Endothelial cell of umbilical vein (primary cell): ENCODE results near the gene TMEM129. TPM values are rescaled to one million over a fixed set of nuclear protein-coding genes. Genes with fewer than 3 reads are reported as not detected.

Source experiments
- BruUV-seq: library from RNA; stranded (reverse); fragments of 400-500 nt; replicated peaks from 2 replicates; lab custom pipeline; 2021; lab: Mats Ljungman, UMichigan
- CTCF ChIA-PET: fragments of 300-600, 350-600 bp; sonication (Branson Sonifier 250); formaldehyde crosslinking; loops from one replicate; lab custom pipeline; 2021; ENCODE audit warnings: antibody characterized with exemption, inconsistent platforms; lab: Charles Lee
- POLR2A ChIA-PET: fragments of 300-600, 350-600 bp; sonication (Branson Sonifier 250); formaldehyde crosslinking; loops from one replicate; lab custom pipeline; 2021; ENCODE audit warnings: antibody characterized with exemption, inconsistent platforms; lab: Charles Lee
- DNase-seq: peaks from one replicate; pipeline ENCODE4 v3.0.0-alpha.2; 2011; ENCODE audit warnings: low read depth, low spot score
- FAIRE-seq: peaks from 2 replicates; lab custom pipeline; 2011; peaks lifted over from hg19 to GRCh38; lab: Jason Lieb, UNC
- H2AFZ ChIP-seq: 2 replicates; pipeline ENCODE4 v1.6.0; 2012; ENCODE audit warnings: low read depth, low read length, control low read depth, inconsistent platforms
- H3K27ac ChIP-seq: 2 replicates; pipeline ENCODE4 v1.5.1; 2011; ENCODE audit warnings: low read depth, mild to moderate bottlenecking, control low read depth, low read length, moderate library complexity; ENCODE audit not compliant: insufficient read depth
- H3K27me3 ChIP-seq, 2 experiments: 2 replicates each; pipeline versions ENCODE4 v1.6.0 to v1.6.1; 2011; ENCODE audit warnings: low read length in 2 of 2, mixed read lengths in 1 of 2; ENCODE audit not compliant: control insufficient read depth in 2 of 2, insufficient read depth in 2 of 2
- H3K36me3 ChIP-seq, 2 experiments: 2 replicates in 1 of 2; 3 replicates in 1 of 2; pipeline ENCODE4 v1.5.1; 2011; ENCODE audit warnings: low read length in 2 of 2, mild to moderate bottlenecking in 1 of 2, moderate library complexity in 1 of 2; ENCODE audit not compliant: control insufficient read depth in 2 of 2, insufficient read depth in 2 of 2; ENCODE audit errors: extremely low read depth in 1 of 2
- H3K4me1 ChIP-seq: 3 replicates; pipeline ENCODE4 v1.5.1; 2011; ENCODE audit warnings: mild to moderate bottlenecking, low read length; ENCODE audit not compliant: control insufficient read depth, insufficient read depth; ENCODE audit errors: extremely low read depth
- H3K4me2 ChIP-seq: 2 replicates; pipeline ENCODE4 v1.6.1; 2011; ENCODE audit warnings: low read length, control low read depth, mixed read lengths; ENCODE audit not compliant: insufficient read depth
- H3K4me3 ChIP-seq, 3 experiments: fragments of 200-600 bp in 1 of 3; sonication (generic), shearing (Covaris generic) in 1 of 3; replicated peaks in 1 of 3; 2 replicates each; pipeline ENCODE4 v1.5.1; 2011 to 2016; ENCODE audit warnings: control low read depth in 3 of 3, low read length in 3 of 3, mild to moderate bottlenecking in 2 of 3, inconsistent platforms in 1 of 3, low read depth in 1 of 3, moderate library complexity in 1 of 3; ENCODE audit not compliant: insufficient read depth in 1 of 3
- H3K79me2 ChIP-seq: 2 replicates; pipeline ENCODE4 v1.6.0; 2012; ENCODE audit warnings: low read length, inconsistent platforms; ENCODE audit not compliant: control insufficient read depth, insufficient read depth
- H3K9ac ChIP-seq: replicated peaks from 2 replicates; pipeline ENCODE3; 2011; ENCODE audit warnings: low read length, control low read depth; ENCODE audit not compliant: insufficient read depth; ENCODE audit errors: extremely low read depth
- H3K9me1 ChIP-seq: replicated peaks from 3 replicates; pipeline ENCODE4 v1.6.0; 2011; ENCODE audit warnings: mild to moderate bottlenecking, low read length; ENCODE audit not compliant: control insufficient read depth, insufficient read depth; ENCODE audit errors: extremely low read depth
- H3K9me3 ChIP-seq: replicated peaks from 2 replicates; pipeline ENCODE4 v1.5.1; 2012; ENCODE audit warnings: low read length, inconsistent platforms; ENCODE audit not compliant: control insufficient read depth, insufficient read depth
- H4K20me1 ChIP-seq: replicated peaks from 2 replicates; pipeline ENCODE3; 2011; ENCODE audit warnings: mild to moderate bottlenecking, low read length; ENCODE audit not compliant: control insufficient read depth, insufficient read depth; ENCODE audit errors: extremely low read depth
- EZH2 ChIP-seq: IDR thresholded peaks from 2 replicates; pipeline ENCODE4 v1.6.1; 2012; ENCODE audit warnings: borderline replicate concordance, low read depth, mild to moderate bottlenecking, moderate library complexity, low read length, inconsistent platforms; ENCODE audit not compliant: severe bottlenecking
- FOS ChIP-seq: IDR thresholded peaks from 2 replicates; pipeline ENCODE4 v1.6.1; 2011; ENCODE audit warnings: mild to moderate bottlenecking, low read length, moderate library complexity, borderline replicate concordance; ENCODE audit not compliant: insufficient read depth
- GATA2 ChIP-seq: IDR thresholded peaks from 2 replicates; pipeline ENCODE4 v1.7.0; 2011; ENCODE audit warnings: low read depth, mild to moderate bottlenecking, moderate library complexity, mixed read lengths, low read length; ENCODE audit not compliant: insufficient read length, insufficient read depth
- JUN ChIP-seq: IDR thresholded peaks from 2 replicates; pipeline ENCODE4 v1.6.1; 2011; ENCODE audit warnings: borderline replicate concordance, low read depth; ENCODE audit not compliant: insufficient read length, insufficient read depth
- MYC ChIP-seq: IDR thresholded peaks from one replicate; pipeline ENCODE4 v1.6.1; 2011; ENCODE audit warnings: mild to moderate bottlenecking, low read depth, low read length
- POLR2A ChIP-seq: IDR thresholded peaks from 2 replicates; pipeline ENCODE4 v1.6.1; 2012; ENCODE audit warnings: low read depth, mild to moderate bottlenecking, control low read depth, low read length
- POLR2AphosphoS5 ChIP-seq: IDR thresholded peaks from 2 replicates; pipeline ENCODE4 v1.6.1; 2012; ENCODE audit warnings: low read depth, mild to moderate bottlenecking, control low read depth, low read length, moderate library complexity; ENCODE audit not compliant: insufficient read depth
- dilution Hi-C: fragments of 300-500 bp; cut with MboI; formaldehyde crosslinking; loops from one replicate; pipeline ENCODE4 v1.15.0; 2019; ENCODE audit warnings: low sequenced_read_pairs; ENCODE audit not compliant: extremely low pct_ligation_motif_present
- intact Hi-C: fragments of 100-400 bp; cut with micrococcal nuclease; formaldehyde crosslinking; loops from one replicate; pipeline ENCODE4 v1.10.0; 2022
- polyA plus RNA-seq, 4 experiments: library from polyadenylated mRNA; depleted of rRNA in 3 of 4; stranded (reverse) in 3 of 4; unstranded in 1 of 4; fragments of >200 nt; gene quantifications; 2 replicates each; pipeline versions ENCODE4 v1.2.1 to v1.2.3, GENCODE V29; 2011 to 2012; ENCODE audit warnings: missing spikeins in 1 of 4
- total RNA-seq: library from RNA; stranded (reverse); gene quantifications from 2 replicates; pipeline ENCODE4 v1.2.3, GENCODE V29; 2021
- TF ChIP-seq, protein P1 (sequence below): IDR thresholded peaks from 2 replicates; pipeline ENCODE4 v1.6.1; 2011; ENCODE audit not compliant: insufficient read depth, insufficient read length
- TF ChIP-seq, protein P2 (sequence below), 2 donors: IDR thresholded peaks; 1 replicate in 1 of 2; 2 replicates in 1 of 2; pipeline ENCODE4 v1.5.1; 2011; ENCODE audit warnings: low read length in 2 of 2, mild to moderate bottlenecking in 2 of 2, moderate library complexity in 2 of 2, control low read depth in 1 of 2, inconsistent platforms in 1 of 2, low read depth in 1 of 2; ENCODE audit not compliant: insufficient read depth in 1 of 2; ENCODE audit errors: extremely low read depth in 1 of 2

Gene TMEM129
- total and polyA plus RNA-seq, 2 donors (not counting 3 experiments of a cell fraction or from before 2014, with no cell fraction given) = 23.2 to 33.2 TPM

DNA sequence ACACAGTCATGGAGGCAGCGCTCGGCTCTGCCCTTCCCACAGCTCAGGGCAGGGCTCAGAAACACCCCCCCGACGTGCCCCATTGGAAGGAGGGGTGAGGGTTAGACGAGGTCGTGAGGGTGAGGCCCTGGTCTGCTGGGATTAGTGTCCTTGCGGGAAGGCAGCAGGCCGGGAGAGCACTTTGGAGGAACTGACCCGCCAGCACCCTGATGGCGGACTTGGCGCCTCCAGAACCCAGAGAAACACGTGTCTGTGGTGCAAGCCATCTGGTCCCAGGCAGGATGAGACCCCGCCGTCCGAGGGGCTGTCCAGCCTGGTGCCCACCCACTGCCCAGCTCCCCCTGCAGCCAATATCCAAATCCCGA is 26.5 kb upstream of the TMEM129 start:
- Histone ChIP-seq H3K36me3 (peaks cover 0 to 6% of the 10 kb centered on the region in 2 experiments), H3K9ac (no peak overlapping the region), H3K9me3 (no peaks in the 10 kb centered on the region), H3K4me1 (peaks cover 4% of the 10 kb centered on the region), H3K27me3 (no peaks in the 10 kb centered on the region), H3K4me2 (no peak overlapping the region), H4K20me1 (no peaks in the 10 kb centered on the region), H2AFZ (no peak overlapping the region), H3K79me2 (no peaks in the 10 kb centered on the region), H3K4me3 (no peak overlapping the region), H3K27ac (no peak overlapping the region), H3K9me1 (no peaks in the 10 kb centered on the region)
- intact Hi-C loops = loop anchor here (5.0 kb wide), 1 partner anchor 45 kb away; the partner anchor contains the start of gene FGFR3
- TF ChIP-seq GATA2 = no peak
- CTCF ChIA-PET = interaction anchor here (0.6 to 6.0 kb wide), 22 partner anchors 8 to 163 kb away, joined by 3 to 198 read pairs (median 6); partner anchors contain the start of gene FGFR3
- DNase-seq = no peak
- no peak for FAIRE-seq
- dilution Hi-C loops = no loop called here
- BruUV-seq = no TSS peak
- POLR2A ChIA-PET = no interaction called here

DNA sequence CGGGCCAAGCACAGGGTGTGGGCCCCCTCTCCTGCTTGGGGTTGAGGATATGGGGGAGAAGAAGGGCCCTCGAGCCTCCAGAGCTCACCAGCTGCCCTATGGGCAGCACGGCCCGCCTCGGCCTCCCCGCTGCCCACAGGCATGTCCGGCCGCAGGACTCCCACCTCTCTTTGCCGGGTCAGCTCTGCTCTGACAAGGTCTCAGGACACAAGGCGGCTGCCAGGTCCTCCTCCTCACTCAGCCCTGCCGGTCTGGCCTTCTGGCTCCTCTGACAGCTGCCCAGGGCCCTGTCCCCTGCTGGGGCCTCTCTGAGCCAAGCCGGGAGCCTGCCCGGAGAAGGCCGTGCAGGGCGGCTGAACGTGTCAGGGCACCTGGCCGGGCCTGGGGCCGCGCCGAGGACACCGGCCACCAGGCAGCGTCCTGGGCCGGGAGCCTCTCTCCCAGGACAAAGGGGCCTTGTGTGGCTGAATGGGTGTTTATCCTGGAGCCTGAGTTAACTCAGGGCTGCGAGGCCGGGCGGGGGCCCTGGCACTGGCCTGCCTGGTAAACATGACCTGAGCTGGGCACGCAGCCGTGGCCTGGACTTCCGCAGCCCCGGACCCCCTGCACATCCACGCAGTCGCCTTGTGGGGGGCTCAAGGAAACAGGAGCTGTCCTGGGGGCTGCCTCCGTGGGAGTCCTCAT is 25.9 kb upstream of the TMEM129 start:
- no TSS peak for BruUV-seq
- no peaks in the 10 kb centered on the region for H4K20me1 ChIP-seq
- DNase-seq = no peak
- no peaks in the 10 kb centered on the region for H3K79me2 ChIP-seq
- intact Hi-C loops (loop anchor here (5.0 kb wide), 1 partner anchor 45 kb away; the partner anchor contains the start of gene FGFR3), dilution Hi-C loops (no loop called here)
- no peak overlapping the region for H3K4me3 ChIP-seq
- no peak for FAIRE-seq
- no peak overlapping the region for H3K27ac ChIP-seq
- H3K9ac ChIP-seq = no peak overlapping the region
- H3K9me3 ChIP-seq = no peaks in the 10 kb centered on the region
- no peaks in the 10 kb centered on the region for H3K27me3 ChIP-seq
- H3K36me3 ChIP-seq = peaks cover 0 to 8% of the 10 kb centered on the region in 2 experiments
- H2AFZ ChIP-seq = no peak overlapping the region
- ChIA-PET CTCF (interaction anchor here (0.6 to 6.0 kb wide), 15 partner anchors 9 to 164 kb away, joined by 3 to 198 read pairs (median 13); partner anchors contain the start of gene FGFR3), POLR2A (no interaction called here)
- no peaks in the 10 kb centered on the region for H3K9me1 ChIP-seq
- TF ChIP-seq MYC (no peak), JUN (no peak), GATA2 (no peak), EZH2 (no peak), POLR2AphosphoS5 (no peak), FOS (no peak), POLR2A (no peak)
- TF ChIP-seq, protein P1, sequence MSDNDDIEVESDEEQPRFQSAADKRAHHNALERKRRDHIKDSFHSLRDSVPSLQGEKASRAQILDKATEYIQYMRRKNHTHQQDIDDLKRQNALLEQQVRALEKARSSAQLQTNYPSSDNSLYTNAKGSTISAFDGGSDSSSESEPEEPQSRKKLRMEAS = no peak
- TF ChIP-seq, protein P2, sequence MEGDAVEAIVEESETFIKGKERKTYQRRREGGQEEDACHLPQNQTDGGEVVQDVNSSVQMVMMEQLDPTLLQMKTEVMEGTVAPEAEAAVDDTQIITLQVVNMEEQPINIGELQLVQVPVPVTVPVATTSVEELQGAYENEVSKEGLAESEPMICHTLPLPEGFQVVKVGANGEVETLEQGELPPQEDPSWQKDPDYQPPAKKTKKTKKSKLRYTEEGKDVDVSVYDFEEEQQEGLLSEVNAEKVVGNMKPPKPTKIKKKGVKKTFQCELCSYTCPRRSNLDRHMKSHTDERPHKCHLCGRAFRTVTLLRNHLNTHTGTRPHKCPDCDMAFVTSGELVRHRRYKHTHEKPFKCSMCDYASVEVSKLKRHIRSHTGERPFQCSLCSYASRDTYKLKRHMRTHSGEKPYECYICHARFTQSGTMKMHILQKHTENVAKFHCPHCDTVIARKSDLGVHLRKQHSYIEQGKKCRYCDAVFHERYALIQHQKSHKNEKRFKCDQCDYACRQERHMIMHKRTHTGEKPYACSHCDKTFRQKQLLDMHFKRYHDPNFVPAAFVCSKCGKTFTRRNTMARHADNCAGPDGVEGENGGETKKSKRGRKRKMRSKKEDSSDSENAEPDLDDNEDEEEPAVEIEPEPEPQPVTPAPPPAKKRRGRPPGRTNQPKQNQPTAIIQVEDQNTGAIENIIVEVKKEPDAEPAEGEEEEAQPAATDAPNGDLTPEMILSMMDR (IDR thresholded peaks at IDR 0.05; ENCODE audit: extremely low read depth in 1 of 2, insufficient read depth in 1 of 2, low read depth in 1 of 2, low read length in 2 of 2) = no peak
- H3K4me2 ChIP-seq = no peak overlapping the region
- H3K4me1 ChIP-seq = peaks cover 4% of the 10 kb centered on the region
